ENCODE measurements around the gene GRIK1. TPM values are rescaled to one million over a fixed set of nuclear protein-coding genes. Genes with fewer than 3 reads are reported as not detected.

GRIK1 gene
- polyA plus RNA-seq, 3 donors: not detected

GRCh38 chr21:29711236-29711635 is 228.6 kb downstream of the GRIK1 start:
- Histone ChIP-seq H3K4me3 (replicated peaks in 1 of 3; ENCODE audit: low read depth in 2 of 3, low read length in 3 of 3) (no peak overlapping the region), H3K27ac (ENCODE audit: low read depth in 1 of 2, low read length in 2 of 2) (no peak overlapping the region), H3K79me2 (ENCODE audit: insufficient read depth, low read length) (no peaks in the 10 kb centered on the region), H3K36me3 (replicated peaks in 1 of 2; ENCODE audit: control insufficient read depth in 1 of 2, insufficient read depth in 2 of 2, low read length in 2 of 2) (no peaks in the 10 kb centered on the region), H3K9me3 (replicated peaks in 1 of 2; ENCODE audit: control insufficient read depth in 1 of 2, insufficient read depth in 1 of 2, low read length in 2 of 2) (peaks cover 9 to 15% of the 10 kb centered on the region in 2 donors), H3K4me1 (ENCODE audit: control insufficient read depth in 1 of 2, insufficient read depth in 2 of 2, low read length in 2 of 2) (no peaks in the 10 kb centered on the region), H4K20me1 (ENCODE audit: insufficient read depth, low read length) (no peaks in the 10 kb centered on the region), H3K27me3 (ENCODE audit: control insufficient read depth in 2 of 2, insufficient read depth in 2 of 2, low read length in 2 of 2) (no peaks in the 10 kb centered on the region), H2AFZ (ENCODE audit: insufficient read depth, low read depth, low read length, poor library complexity, severe bottlenecking) (no peak overlapping the region), H3K4me2 (replicated peaks; ENCODE audit: extremely low read depth, low read length, poor library complexity, severe bottlenecking) (no peak overlapping the region), H3K9ac (ENCODE audit: insufficient read depth, low read length, poor library complexity, severe bottlenecking) (no peak overlapping the region)
- H3K9me3 Mint-ChIP-seq: peaks cover 7 to 17% (median 8%) of the 10 kb centered on the region in 7 donors
- no peak overlapping the region for H3K4me3 Mint-ChIP-seq
- no peak for TF ChIP-seq CTCF (IDR thresholded peaks at IDR 0.05)
- H3K27ac Mint-ChIP-seq: no peak overlapping the region
- no peaks in the 10 kb centered on the region for H3K36me3 Mint-ChIP-seq
- no peaks in the 10 kb centered on the region for H3K4me1 Mint-ChIP-seq
- no peak for DNase-seq
- no peaks in the 10 kb centered on the region for H3K27me3 Mint-ChIP-seq (ENCODE audit: low read depth in 3 of 3)
- intact Hi-C loops (cut with micrococcal nuclease): no loop called here

GRCh38 chr21:29710498-29710897 is 229.3 kb downstream of the GRIK1 start:
- H3K4me3 ChIP-seq (replicated peaks in 1 of 3; ENCODE audit: low read depth in 2 of 3, low read length in 3 of 3): no peak overlapping the region
- H3K9me3 ChIP-seq (replicated peaks in 1 of 2; ENCODE audit: control insufficient read depth in 1 of 2, insufficient read depth in 1 of 2, low read length in 2 of 2): peaks cover 5 to 7% of the 10 kb centered on the region in 2 donors
- intact Hi-C loops (cut with micrococcal nuclease): no loop called here
- H3K27ac Mint-ChIP-seq: no peak overlapping the region
- no peaks in the 10 kb centered on the region for H3K4me1 ChIP-seq (ENCODE audit: control insufficient read depth in 1 of 2, insufficient read depth in 2 of 2, low read length in 2 of 2)
- peaks cover 0 to 2% (median 0%) of the 10 kb centered on the region in 3 donors for H3K27me3 Mint-ChIP-seq (ENCODE audit: low read depth in 3 of 3)
- no peak overlapping the region for H3K9ac ChIP-seq (ENCODE audit: insufficient read depth, low read length, poor library complexity, severe bottlenecking)
- no peaks in the 10 kb centered on the region for H3K4me1 Mint-ChIP-seq
- peak overlapping the region in 1 of 2 donors; percentile 53 for H3K4me3 Mint-ChIP-seq
- no peaks in the 10 kb centered on the region for H3K27me3 ChIP-seq (ENCODE audit: control insufficient read depth in 2 of 2, insufficient read depth in 2 of 2, low read length in 2 of 2)
- H3K79me2 ChIP-seq (ENCODE audit: insufficient read depth, low read length): no peaks in the 10 kb centered on the region
- peaks cover 1 to 9% (median 4%) of the 10 kb centered on the region in 7 donors for H3K9me3 Mint-ChIP-seq
- no CpG with 5 or more reads among the region's 3 CpGs for WGBS (ENCODE audit: insufficient coverage)
- no peak for TF ChIP-seq CTCF (IDR thresholded peaks at IDR 0.05)
- no peak for DNase-seq
- H3K27ac ChIP-seq (ENCODE audit: low read depth in 1 of 2, low read length in 2 of 2): no peak overlapping the region
- H3K36me3 Mint-ChIP-seq: no peaks in the 10 kb centered on the region
- no peaks in the 10 kb centered on the region for H3K36me3 ChIP-seq (replicated peaks in 1 of 2; ENCODE audit: control insufficient read depth in 1 of 2, insufficient read depth in 2 of 2, low read length in 2 of 2)
- H4K20me1 ChIP-seq (ENCODE audit: insufficient read depth, low read length): no peaks in the 10 kb centered on the region
- H2AFZ ChIP-seq (ENCODE audit: insufficient read depth, low read depth, low read length, poor library complexity, severe bottlenecking): no peak overlapping the region
- H3K4me2 ChIP-seq (replicated peaks; ENCODE audit: extremely low read depth, low read length, poor library complexity, severe bottlenecking): no peak overlapping the region
